Fibroblast of skin of right quadriceps (primary cell): Measurements from ENCODE around the gene ACO2.
"Not testable (repeated sequence)": the region's sequence is repeated elsewhere in the genome, so short reads cannot be mapped to it uniquely, and the experiment has no call there.

ENCODE experiments used
- DNase-seq: peaks from one replicate; pipeline ENCODE4 v3.0.0-alpha.2; 2013

The ACO2 gene

DNA sequence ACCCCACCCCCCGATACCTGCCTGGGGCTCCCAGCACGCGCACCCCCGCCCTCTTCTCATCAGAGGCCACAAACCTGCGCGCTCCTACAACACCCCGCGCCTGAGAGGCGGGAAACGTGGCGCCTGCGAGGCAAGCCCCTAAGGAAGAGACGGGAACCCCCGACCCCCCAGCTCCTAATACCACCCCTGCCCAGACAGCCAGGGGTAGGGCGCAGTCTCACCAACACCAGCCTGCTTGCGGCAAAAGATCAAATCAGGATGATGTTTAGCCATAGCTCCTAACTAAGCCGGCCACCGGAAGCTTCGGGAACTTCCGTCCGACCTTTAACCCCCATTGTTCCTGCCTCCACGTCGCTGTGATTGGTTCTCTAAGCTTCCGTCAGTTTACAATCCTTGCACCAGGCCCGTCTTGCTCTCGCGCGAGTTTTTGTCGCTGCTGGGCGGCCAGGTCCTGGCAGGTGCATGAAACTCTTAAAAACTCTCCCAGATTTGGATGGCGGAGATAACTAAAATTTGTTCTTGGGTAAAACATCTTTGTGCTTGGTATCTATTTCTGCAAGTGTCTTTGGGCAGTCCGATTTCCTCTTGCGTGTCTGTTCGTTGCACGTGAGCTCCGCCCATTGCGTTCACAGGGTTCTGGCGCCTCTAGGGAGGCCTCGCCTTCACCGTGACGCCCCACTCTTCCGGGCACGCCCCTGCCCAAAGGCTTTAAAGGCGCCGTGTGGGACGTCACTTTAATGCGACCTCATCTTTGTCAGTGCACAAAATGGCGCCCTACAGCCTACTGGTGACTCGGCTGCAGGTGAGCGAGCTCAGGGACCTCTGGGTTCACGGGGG, at the start of gene ACO2, which contains the start of gene PHF5A:
TSS of gene ACO2 (plus strand) at position 737 of the 837 bp plus-strand sequence. CDS start at position 767, 30 bp downstream.
TSS of gene PHF5A (minus strand) at position 312 of the 837 bp plus-strand sequence. CDS start at position 273, 39 bp downstream.
- peak; percentile 98 for DNase-seq

DNA sequence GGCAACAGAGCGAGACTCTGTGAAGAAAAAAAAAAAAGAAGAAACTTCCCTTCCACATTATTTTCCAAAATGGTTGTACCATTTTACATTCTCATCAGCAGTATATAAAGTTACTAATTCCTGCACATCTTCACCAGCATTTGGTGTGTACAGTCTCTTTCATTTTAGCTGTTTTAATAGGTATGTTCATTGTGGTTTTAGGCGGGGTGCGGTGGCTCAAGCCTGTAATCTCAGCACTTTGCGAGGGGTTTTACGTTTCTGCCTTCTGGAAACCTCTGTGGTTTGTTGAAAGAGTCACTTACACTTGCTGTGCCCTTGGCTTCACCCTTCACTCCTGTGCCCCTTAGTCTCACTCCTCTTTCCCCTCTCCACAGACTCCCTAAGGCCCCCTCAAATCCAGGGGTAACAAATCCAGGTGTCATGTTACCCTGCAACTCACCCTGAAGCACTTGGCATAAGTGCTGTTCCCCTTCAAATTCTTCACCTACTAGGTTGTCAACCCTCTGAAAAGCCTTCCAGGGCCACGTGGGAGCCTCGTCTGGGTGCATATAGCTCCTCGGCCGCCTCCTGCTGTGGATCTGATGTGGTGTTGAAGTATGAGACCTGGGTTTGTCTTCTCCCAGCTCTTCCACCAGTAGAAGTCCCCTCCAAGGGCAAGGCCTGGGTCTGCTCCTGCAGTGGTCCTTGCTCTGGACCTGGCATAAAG, 43.1 kb upstream of the ACO2 start:
- DNase-seq, result no peak

DNA sequence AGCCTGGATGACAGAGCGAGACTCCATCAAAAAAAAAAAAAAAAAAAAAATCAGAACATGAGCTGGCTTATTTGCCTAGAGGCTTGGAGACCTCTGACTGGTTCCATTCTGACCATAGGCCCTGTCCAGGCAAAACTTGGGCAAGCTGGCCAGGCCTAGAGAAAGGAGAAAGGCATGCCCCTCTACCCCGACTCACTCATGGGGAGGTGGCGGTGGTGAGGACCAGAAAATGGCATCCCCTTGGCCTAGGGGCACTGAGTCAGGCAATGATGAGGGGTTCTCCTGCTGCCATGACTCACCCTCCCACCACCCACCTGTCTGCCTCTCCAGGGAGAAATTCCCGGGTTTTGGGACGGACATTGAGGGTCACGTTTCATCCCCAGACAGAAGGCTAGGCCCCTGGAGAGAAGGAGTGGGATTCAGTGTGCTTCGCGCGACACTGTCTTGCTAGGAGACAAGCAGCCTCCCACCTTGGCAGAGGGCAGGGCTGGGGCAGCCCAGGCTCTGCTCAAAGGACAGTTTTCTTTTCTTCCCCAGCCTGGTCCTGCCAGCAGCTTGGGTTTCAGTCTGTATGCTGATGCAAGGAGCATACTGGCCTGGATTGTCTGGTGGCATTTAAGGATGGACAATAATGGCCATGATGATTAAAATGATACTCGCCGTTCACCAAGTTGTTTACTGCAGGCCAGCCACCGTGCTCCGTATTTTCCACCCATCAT, 39.5 kb upstream of the ACO2 start:
- no peak for DNase-seq

DNA sequence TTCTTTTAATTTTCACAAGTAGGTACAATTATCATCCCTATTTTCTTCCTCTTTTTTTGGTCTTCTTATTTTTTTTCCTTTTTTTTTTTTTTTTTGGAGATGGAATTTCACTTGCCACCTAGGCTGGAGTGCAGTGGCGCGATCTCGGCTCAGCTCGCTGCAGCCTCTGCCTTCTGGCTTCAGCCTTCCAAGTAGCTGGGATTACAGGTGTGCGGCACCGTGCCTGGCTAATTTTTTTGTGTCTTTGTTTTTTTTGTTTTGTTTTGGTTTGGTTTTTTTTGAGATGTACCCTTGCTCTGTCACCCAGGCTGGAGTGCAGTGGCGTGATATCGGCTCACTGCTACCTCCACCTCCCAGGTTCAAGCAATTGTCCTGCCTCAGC, 39.0 kb upstream of the ACO2 start:
- DNase-seq, result no peak

DNA sequence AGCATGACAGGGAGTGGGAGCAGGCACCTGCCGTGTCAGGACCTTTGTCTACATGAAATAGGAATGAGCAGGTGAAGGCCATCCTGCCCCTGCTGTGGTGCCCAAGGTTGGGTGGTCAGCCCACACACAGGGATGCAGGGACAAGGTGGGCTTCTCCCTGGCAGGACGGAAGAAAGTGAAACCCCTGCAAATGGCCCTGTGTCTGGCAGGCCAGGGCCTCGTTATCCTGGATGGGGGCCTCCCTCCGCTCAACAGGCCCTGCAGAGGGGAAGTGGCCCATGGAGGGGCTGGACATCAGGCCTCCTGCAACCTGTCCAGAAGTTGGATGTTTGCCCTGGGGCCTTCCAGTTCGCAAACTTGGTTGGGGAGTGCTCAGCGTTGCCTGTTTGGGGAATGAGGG, 37.3 kb upstream of the ACO2 start:
- DNase-seq, result no peak

DNA sequence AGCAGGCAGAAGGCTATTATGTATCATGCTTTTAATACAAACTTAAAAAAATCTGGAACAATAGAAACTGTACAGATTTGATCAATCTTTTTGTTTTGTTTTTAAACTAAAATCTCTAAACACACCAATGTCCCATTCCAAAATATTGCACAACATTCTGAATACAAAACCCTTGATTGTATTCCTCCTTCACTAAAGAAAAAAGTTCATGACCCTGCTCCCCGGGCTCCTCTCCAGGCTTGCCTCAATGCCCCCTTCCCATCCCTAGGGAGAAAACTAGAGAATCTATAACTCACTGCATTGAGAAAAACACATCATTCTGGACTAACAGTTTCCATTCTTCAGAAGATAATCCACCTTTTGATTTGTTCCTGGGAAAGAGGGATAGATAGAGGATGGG, 35.4 kb upstream of the ACO2 start:
- not testable (repeated sequence) for DNase-seq

DNA sequence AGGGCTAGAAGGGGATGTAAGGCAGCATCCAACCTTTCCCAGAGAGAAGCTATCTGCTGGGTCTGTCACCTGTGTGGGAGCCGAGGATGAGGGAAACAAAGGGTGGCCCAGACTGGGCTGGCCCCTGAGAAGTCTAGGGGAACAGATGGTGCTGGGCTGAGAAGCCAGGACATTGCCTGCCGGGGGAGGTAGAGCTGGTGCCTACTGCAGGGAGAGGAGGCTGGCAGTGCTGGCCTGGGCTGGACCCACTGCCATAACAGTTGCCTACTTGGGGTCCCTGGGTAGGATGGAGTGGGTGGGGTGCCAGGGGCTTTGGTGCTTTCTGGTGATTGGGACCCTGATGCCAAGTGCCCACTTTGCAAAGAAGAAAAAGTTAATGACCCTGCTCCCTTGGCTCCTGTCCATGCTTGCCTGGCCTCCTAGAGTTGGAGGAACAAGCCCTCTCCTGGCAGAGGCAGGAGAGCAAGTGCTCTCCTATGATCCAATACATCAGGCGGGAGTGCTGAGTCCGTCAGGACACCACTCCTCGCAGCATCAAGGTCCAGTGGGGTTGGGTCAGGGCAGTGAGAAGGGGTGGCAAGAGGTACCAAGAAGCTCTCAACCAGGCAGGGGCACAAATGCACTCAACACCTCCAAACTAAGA, 34.4 kb upstream of the ACO2 start:
- not testable (repeated sequence) for DNase-seq

DNA sequence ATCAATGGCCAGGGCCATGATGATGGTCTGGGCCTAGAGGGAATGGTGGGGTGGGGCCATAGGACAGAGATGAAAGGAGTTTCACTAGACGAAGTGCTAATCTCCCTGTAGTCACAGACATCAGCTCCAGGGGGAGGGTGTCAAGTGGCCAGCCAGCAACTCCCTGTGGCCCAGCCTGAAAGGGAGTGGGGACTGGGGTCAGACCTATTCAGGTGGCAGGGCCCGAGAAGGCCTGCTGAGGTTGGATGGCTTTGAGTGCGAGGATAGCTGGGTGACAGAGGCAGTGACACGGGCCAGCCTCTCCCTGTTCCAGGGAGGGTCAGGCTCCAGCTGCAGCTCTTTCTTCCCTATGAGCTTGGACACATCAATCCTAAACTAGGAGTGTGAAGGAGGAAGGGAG, 33.4 kb upstream of the ACO2 start:
- DNase-seq, result no peak

DNA sequence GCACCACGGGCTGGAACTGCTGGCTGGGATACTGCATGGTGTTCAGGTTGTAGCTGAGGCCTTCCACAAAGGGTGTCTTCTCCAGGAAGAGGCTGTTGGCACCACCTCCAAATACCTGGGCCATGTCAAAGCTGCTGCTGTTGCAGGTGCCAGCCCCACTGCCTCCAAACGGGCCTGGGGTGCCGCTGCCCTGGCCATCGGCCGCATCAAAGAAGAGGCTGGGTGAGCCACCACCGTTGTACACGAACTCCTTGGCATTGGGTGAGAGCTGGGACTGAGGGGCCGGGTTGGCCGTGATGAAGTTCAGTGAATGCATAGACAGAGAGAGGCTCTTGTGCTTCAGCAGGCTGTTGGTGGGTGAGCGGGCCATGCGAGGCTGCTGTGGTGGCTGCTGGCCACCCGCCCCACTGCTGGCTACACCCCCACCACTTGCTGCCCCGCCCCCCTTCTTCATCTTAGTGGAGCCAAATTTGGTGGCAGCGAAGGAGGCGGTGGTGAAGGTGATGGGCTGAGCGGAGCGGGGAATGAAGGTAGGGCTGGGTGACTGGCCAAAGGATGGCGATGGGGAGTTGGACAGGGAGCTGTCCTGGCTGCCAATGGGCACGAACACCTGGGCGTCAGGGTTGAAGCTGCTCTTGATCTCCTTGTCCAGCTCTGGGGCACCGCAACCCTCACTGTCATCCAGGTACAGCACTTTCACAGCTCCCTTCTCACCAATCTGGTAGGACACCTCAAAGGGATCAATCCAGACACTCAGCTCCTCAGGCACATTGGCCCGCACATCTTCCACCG, 32.4 kb upstream of the ACO2 start:
- no peak for DNase-seq

DNA sequence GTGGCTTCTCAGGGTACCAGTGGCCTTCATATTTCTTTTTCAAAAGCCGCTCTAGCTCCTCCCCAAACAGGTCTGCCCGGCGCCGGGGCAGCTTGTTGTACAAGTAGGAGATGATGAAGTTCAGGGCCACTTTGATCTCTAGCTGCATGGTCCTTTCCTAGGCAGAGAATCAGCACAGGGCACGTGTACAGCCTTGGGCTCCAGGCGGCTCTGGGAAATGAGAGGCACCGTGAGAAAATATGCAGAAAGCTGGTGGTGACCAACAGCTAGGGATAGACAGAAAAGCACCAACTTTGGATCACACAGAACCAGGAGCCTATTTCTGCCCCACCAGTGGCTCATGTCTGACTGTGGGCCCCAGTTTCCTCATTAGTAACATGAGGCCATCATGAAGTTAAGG, 31.7 kb upstream of the ACO2 start:
- DNase-seq, result no peak

DNA sequence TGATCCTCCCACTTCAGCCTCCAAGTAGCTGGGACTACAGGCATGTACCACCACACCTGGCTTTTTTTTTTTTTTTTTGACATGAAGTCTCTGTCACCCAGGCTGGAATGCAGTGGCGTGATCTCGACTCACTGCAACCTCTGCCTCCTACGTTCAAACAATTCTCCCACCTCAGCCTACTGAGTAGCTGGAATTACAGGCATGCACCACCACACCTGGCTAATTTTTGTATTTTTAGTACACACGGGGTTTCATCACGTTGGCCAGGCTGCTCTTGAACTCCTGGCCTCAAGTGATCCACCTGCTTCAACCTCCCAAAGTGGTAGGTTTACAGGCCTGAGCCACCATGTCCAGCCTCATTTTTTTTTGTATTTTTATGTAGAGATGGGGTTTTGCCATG, 28.4 kb upstream of the ACO2 start:
- DNase-seq, result not testable (repeated sequence)

DNA sequence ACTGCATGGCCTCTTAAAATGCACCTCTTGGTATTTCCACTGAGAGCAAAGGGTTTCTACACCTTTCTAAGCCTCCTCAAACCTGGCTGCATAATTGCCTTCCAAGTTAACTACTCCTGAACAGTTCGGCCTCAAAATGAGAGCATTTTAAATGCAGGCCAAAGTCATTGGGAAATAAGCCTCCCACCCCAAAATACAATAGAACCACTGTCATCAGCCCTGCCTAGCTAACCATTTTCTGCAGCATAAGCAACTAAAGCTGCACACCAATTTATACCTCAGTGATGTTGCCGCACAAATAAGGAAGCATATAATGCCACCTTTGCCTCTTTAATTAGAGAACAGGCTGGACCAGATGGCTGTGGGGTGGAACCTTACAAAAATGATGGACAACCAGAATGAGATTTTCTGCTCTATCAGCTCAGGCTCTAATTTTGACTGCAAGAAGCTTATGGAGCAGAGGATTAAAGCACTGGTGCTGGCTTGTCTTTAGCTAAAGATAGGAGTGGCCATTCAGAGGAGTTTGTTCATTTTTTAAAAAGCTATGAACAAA, 26.6 kb upstream of the ACO2 start:
- no peak for DNase-seq

DNA sequence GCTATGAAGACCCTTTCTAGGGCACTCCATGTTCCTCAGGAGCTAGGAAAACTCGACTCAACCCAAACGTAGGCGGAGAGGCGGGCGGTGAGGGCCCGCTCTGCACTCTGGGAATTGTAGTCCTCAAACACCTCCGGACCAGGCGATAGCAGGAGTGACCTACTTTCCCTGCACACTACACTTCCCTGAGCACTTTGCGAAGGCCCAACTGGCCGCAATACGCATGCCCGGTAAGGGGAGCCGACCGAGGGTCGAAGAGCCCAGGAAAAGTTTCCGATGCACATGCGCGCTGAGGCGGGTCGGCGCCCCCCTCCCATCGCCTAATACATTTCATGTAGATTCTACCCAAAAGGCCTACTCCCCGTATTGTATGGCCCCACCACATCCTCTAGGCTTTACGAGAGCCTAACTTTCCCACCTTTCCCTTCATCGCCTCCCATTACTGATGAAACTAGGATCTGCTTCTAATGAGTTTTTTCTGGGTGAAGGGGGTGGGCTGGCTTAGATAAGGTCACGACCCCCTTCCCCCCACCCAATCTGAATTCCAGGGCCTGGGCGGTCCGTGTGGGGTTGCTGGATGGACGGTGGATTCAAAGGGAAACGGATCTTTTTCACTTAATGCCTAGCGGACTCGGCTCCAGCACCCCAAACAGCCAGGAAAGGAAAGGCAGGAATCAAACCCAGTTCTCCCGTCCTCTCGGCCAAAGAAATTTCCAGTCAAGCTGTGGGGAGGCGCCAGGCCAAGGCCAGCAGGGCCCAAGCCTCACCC, 24.4 kb upstream of the ACO2 start:
- peak; percentile 97 for DNase-seq

DNA sequence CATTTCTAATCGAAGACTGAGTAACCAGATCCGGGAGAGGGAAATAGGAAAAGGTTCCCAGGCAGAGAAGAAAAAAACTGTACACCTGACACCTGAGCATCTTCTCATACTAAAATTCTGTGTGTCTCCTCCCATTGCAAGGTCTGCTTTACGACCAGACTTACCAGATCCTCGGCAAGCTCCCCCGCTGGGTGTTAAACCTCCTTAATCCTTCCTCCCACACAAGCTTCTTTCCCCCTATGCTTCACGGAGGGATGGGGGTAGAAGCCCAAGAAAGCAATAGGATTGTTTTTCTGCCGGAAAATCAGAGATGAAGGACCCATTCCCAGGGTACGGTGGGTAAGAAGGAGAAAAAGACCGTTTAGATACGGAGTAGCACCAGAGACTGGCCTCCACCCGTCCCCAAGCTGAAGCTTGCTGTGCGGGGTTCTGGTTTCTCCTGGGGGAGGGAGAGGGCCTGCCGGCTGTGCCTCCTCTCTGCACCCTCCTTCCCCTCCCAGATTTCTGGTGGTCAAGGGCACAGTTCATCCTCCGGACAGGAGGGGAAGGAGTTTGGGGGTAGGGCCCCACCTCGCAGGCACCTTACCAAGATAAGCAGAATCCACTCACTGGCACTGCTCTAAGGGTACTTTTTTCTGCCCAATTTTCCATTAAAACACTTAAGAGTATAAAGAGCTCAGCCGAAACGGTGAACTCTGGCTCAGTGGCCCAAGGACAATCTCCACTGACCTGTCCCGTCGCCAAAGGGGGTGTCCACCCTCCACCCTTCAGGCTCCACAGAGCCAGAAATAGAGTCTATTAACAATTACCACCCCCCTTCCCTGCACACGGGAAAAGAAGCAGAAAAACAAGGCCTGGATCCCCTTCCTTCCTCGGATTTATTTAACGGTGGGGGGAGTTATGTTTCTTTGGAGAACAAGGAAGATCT, 23.5 kb upstream of the ACO2 start:
- peak; percentile 17 for DNase-seq

DNA sequence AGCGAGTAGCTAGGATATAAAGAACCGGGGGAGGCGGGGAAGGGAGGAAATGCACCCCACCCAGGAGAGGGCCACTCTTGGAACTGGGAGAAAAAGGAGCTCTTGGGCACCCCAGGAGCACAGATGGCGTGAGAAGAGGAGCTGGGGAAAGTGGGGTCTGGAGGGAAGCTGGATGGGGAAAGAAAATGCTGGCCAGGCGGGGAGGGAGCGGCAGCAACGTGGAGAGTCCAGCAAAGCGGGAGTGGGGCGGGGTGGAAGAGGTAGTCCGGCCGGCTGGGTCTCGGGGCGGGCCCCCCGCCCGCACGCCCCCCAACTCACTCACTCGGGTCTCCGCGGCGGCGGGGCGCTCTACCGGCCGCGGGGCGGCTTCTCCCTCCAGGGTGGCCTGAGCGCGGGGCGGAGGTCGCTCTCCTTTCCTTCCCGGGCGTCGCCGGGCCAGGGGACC, 22.8 kb upstream of the ACO2 start:
- DNase-seq, result peak; percentile 10

DNA sequence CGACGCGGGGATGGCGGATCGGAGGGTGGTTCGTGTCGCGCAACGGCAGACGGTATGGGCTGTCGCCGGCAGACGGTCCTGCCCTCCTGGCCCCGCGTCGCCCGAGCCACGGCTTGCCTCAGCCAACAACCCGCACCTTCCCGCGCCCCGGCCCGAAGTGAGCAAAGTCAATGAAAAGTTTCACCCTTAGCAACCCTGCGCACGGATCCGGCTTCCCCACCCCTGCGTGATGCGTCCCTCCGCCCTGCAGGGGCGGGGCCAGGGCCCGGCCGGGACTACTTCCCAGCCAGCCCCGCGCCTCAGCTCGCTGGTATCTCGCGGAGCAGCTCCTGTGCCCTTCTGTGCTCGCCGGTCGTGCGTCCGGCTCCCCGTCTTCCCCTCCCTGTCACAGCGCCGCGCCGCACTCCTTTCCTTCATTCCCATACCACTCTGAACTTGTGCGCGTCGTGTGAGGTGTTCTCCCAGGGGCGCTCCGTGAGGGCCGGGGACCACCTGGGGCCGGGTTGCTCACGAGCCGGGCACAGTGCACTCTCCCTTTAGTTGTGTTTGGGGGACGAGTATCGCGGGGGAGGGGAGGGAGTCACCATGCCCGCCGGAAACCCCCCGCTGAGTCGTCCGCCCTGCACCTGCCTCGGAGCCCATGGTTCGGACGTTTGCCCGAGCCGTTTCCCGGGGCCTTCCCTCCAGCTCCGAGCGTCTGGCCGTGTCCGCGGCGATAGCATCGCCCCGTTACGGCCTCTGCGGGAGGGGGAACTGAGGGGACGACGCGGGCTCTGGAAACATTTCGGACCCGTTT, 22.1 kb upstream of the ACO2 start, which contains the start of gene TOB2:
TSS of gene TOB2 (minus strand) at position 163 of the 796 bp plus-strand sequence. CDS start 9,456 bp downstream, outside the sequence.
- peak; percentile 96 for DNase-seq

DNA sequence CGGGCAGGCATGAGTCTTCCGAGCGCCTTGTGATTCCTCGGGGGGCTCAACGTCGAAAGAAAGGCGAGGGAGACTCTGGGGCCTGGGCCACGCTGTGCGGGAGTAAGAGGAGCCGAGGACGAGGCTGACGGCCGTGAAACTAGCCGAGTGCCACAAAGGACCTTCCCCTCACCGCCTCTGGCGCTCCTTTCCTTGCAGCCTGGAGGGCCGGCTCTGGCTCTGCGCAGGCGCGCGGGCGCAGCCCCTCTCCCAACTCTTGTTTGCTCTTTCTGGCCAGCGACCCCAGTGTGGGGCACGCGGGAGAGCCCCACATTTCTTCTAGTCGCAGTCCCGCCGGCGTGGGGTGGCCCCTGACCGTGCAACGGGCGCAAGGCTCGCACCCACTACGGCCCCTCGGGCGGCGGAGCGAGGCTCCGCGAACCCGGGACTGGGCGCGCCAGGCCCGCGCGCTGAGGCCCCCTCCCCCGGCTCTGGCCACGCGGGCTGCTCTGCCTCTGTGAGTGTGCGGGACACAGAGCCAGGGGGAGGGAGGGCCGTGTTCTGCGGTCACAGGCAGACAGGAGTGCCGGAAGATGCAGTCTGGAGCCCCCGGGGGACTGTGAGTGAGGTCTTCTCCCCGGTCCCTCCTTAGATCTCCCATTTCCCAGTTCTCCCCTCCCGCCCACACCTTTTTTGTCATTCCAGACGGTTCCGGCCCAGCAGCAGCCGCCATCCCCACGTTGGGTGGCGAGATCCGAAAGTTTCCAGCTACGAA, 21.3 kb upstream of the ACO2 start:
- peak; percentile 66 for DNase-seq
